CD14-positive monocyte (primary cell): ENCODE results near the gene ASS1. TPM values are rescaled to one million over a fixed set of nuclear protein-coding genes. Genes with fewer than 3 reads are reported as not detected.

ENCODE experiments used
- DNase-seq, 3 donors: peaks; one replicate each; pipeline ENCODE4 v3.0.0-alpha.2; 2011 to 2022
- H2AFZ ChIP-seq: 2 replicates; pipeline ENCODE4 v1.6.0; 2012; ENCODE audit warnings: mild to moderate bottlenecking, low read depth, low read length, inconsistent platforms; ENCODE audit not compliant: insufficient read depth, poor library complexity, severe bottlenecking
- H3K27ac ChIP-seq, 2 donors: 1 replicate in 1 of 2; 2 replicates in 1 of 2; pipeline ENCODE4 v1.5.1; 2012 to 2013; ENCODE audit warnings: low read length in 2 of 2, control low read depth in 1 of 2, inconsistent platforms in 1 of 2, low read depth in 1 of 2, mild to moderate bottlenecking in 1 of 2
- H3K27me3 ChIP-seq, 2 donors: one replicate each; pipeline versions ENCODE4 v1.6.0 to v1.6.1; 2011 to 2013; ENCODE audit warnings: low read length in 2 of 2; ENCODE audit not compliant: control insufficient read depth in 2 of 2, insufficient read depth in 2 of 2
- H3K36me3 ChIP-seq, 2 donors: replicated peaks in 1 of 2; 1 replicate in 1 of 2; 2 replicates in 1 of 2; pipeline versions ENCODE4 v1.5.1 to v1.6.1; 2012 to 2013; ENCODE audit warnings: low read length in 2 of 2, control low read depth in 1 of 2, inconsistent platforms in 1 of 2, mild to moderate bottlenecking in 1 of 2; ENCODE audit not compliant: insufficient read depth in 2 of 2, control insufficient read depth in 1 of 2
- H3K4me1 ChIP-seq, 2 donors: 1 replicate in 1 of 2; 2 replicates in 1 of 2; pipeline versions ENCODE4 v1.5.1 to v1.6.1; 2012 to 2013; ENCODE audit warnings: low read length in 2 of 2, control low read depth in 1 of 2, inconsistent platforms in 1 of 2, mild to moderate bottlenecking in 1 of 2, moderate library complexity in 1 of 2; ENCODE audit not compliant: insufficient read depth in 2 of 2, control insufficient read depth in 1 of 2
- H3K4me2 ChIP-seq: replicated peaks from 2 replicates; pipeline ENCODE3; 2012; ENCODE audit warnings: low read length, moderate library complexity, mild to moderate bottlenecking; ENCODE audit not compliant: poor library complexity, severe bottlenecking; ENCODE audit errors: extremely low read depth
- H3K4me3 ChIP-seq, 3 experiments: fragments of 200-600 bp in 1 of 3; sonication (generic) in 1 of 3; replicated peaks in 1 of 3; 1 replicate in 2 of 3; 2 replicates in 1 of 3; pipeline ENCODE4 v1.5.1; 2011 to 2013; ENCODE audit warnings: low read length in 3 of 3, mild to moderate bottlenecking in 3 of 3, control low read depth in 2 of 3, low read depth in 2 of 3, inconsistent platforms in 1 of 3, moderate library complexity in 1 of 3
- H3K79me2 ChIP-seq: 2 replicates; pipeline ENCODE4 v1.6.0; 2012; ENCODE audit warnings: mild to moderate bottlenecking, control low read depth, inconsistent platforms, low read length, moderate library complexity; ENCODE audit not compliant: insufficient read depth
- H3K9ac ChIP-seq: 2 replicates; pipeline ENCODE4 v1.6.0; 2017; ENCODE audit warnings: low read length, mild to moderate bottlenecking; ENCODE audit not compliant: insufficient read depth, poor library complexity, severe bottlenecking
- H3K9me3 ChIP-seq, 2 donors: replicated peaks in 1 of 2; 1 replicate in 1 of 2; 2 replicates in 1 of 2; pipeline versions ENCODE4 v1.5.1 to v1.6.1; 2012 to 2013; ENCODE audit warnings: low read length in 2 of 2, control low read depth in 1 of 2; ENCODE audit not compliant: control insufficient read depth in 1 of 2, insufficient read depth in 1 of 2
- H4K20me1 ChIP-seq: 2 replicates; pipeline ENCODE4 v1.6.0; 2012; ENCODE audit warnings: mild to moderate bottlenecking, low read length, control low read depth, moderate library complexity; ENCODE audit not compliant: insufficient read depth
- H3K27ac Mint-ChIP-seq, 7 donors: one replicate each; pipeline ENCODE4 v1.8.0; 2020; ENCODE audit warnings: mild to moderate bottlenecking in 7 of 7, mixed read lengths in 7 of 7, moderate library complexity in 6 of 7, inconsistent platforms in 2 of 7
- H3K27me3 Mint-ChIP-seq, 3 donors: one replicate each; pipeline ENCODE4 v1.8.0; 2021 to 2022; ENCODE audit warnings: low read depth in 3 of 3, mild to moderate bottlenecking in 3 of 3, mixed read lengths in 3 of 3, moderate library complexity in 3 of 3, inconsistent platforms in 1 of 3
- H3K36me3 Mint-ChIP-seq, 2 donors: one replicate each; pipeline ENCODE4 v1.8.0; 2020; ENCODE audit warnings: mixed read lengths in 2 of 2, inconsistent platforms in 1 of 2, mild to moderate bottlenecking in 1 of 2
- H3K4me1 Mint-ChIP-seq: one replicate; pipeline ENCODE4 v1.8.0; 2020; ENCODE audit warnings: mild to moderate bottlenecking, mixed read lengths
- H3K4me3 Mint-ChIP-seq, 2 donors: one replicate each; pipeline ENCODE4 v1.8.0; 2020; ENCODE audit warnings: mild to moderate bottlenecking in 2 of 2, mixed read lengths in 2 of 2, moderate library complexity in 1 of 2
- H3K9me3 Mint-ChIP-seq, 7 donors: one replicate each; pipeline ENCODE4 v1.8.0; 2020 to 2022; ENCODE audit warnings: mixed read lengths in 7 of 7, mild to moderate bottlenecking in 6 of 7, moderate library complexity in 6 of 7, inconsistent platforms in 2 of 7
- WGBS: methylation state at CpG from one replicate; pipeline ENCODE4 v1.1.5; 2013; ENCODE audit warnings: missing lambda C conversion rate; ENCODE audit not compliant: insufficient coverage; 5-methylcytosine and 5-hydroxymethylcytosine counted together
- intact Hi-C, 2 donors: fragments of 100-400 bp; cut with micrococcal nuclease; formaldehyde crosslinking; loops; one replicate each; pipeline versions ENCODE4 v1.15.0 to v1.15.1; 2023
- polyA plus RNA-seq, 3 donors: library from polyadenylated mRNA; depleted of rRNA in 1 of 3; unstranded in 2 of 3; stranded (reverse) in 1 of 3; fragments of 300-500 nt in 2 of 3; fragments of >200 nt in 1 of 3; fragmentation: Illumina TruSeq in 2 of 3; gene quantifications; 1 replicate in 2 of 3; 2 replicates in 1 of 3; pipeline ENCODE4 v1.2.3, GENCODE V29; 2012 to 2021
- TF ChIP-seq, protein P1 (sequence below): fragments of 200-600 bp; IDR thresholded peaks from one replicate; pipeline ENCODE4 v1.8.0; 2022; ENCODE audit warnings: antibody characterized with exemption, mild to moderate bottlenecking

ASS1 gene
- polyA plus RNA-seq, 3 donors = not detected

DNA sequence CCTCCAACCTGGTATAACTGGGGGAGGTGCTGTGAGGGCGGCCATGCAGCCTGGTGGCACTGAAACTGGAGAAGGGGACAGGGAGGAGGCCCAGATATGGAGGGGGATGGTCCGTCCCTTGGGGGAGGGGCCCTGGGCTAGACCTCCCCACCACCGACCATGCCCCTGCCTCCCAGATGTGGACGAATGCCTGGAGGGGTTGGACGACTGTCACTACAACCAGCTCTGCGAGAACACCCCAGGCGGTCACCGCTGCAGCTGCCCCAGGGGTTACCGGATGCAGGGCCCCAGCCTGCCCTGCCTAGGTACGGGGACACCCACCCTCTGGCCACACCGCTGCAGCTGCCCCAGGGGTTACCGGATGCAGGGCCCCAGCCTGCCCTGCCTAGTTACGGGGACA lies 15.4 kb upstream of the ASS1 start:
- Mint-ChIP-seq H3K27ac (no peak overlapping the region), H3K9me3 (peaks cover 13 to 33% (median 20%) of the 10 kb centered on the region in 7 donors), H3K27me3 (peaks cover 20 to 34% (median 24%) of the 10 kb centered on the region in 3 donors), H3K4me3 (no peak overlapping the region), H3K4me1 (peaks cover 3% of the 10 kb centered on the region), H3K36me3 (no peaks in the 10 kb centered on the region)
- H3K79me2 ChIP-seq = no peaks in the 10 kb centered on the region
- TF ChIP-seq, protein P1, sequence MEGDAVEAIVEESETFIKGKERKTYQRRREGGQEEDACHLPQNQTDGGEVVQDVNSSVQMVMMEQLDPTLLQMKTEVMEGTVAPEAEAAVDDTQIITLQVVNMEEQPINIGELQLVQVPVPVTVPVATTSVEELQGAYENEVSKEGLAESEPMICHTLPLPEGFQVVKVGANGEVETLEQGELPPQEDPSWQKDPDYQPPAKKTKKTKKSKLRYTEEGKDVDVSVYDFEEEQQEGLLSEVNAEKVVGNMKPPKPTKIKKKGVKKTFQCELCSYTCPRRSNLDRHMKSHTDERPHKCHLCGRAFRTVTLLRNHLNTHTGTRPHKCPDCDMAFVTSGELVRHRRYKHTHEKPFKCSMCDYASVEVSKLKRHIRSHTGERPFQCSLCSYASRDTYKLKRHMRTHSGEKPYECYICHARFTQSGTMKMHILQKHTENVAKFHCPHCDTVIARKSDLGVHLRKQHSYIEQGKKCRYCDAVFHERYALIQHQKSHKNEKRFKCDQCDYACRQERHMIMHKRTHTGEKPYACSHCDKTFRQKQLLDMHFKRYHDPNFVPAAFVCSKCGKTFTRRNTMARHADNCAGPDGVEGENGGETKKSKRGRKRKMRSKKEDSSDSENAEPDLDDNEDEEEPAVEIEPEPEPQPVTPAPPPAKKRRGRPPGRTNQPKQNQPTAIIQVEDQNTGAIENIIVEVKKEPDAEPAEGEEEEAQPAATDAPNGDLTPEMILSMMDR = no peak
- H3K4me2 ChIP-seq = no peak overlapping the region
- no peak overlapping the region for H3K9ac ChIP-seq
- intact Hi-C loops = no loop called here
- no peak overlapping the region for H2AFZ ChIP-seq
- H3K4me3 ChIP-seq = no peak overlapping the region
- no peak overlapping the region for H3K27ac ChIP-seq
- H3K4me1 ChIP-seq = peaks cover 0 to 7% of the 10 kb centered on the region in 2 donors
- no peaks in the 10 kb centered on the region for H4K20me1 ChIP-seq
- H3K36me3 ChIP-seq = no peaks in the 10 kb centered on the region
- WGBS = 94% methylated on average over 11 of the region's 13 CpGs
- DNase-seq = no peak
- H3K9me3 ChIP-seq = peaks cover 11 to 30% of the 10 kb centered on the region in 2 donors
- H3K27me3 ChIP-seq = peaks cover 6 to 27% of the 10 kb centered on the region in 2 donors

DNA sequence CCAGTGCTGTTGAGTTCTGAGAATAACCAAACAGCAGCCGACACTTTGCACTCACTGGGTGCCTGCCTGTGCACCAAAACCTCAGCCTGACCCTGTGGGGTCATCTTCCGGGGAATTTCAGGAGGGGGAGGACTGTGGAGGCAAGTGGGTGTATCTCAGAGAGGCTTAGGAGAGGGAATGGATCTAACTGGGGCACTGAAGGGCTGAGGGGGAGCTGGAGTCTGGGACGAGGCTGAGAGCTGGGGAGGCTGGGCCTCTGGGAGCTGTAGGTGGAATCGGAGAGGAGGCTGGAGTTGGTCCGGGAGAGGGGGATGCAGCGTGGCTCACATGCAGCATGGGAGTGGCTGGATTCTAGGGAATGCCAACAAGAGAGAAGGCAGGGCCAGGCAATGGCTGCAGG lies 14.9 kb upstream of the ASS1 start:
- peaks cover 13 to 35% (median 20%) of the 10 kb centered on the region in 7 donors for H3K9me3 Mint-ChIP-seq

More for the DNA sequence above, 14.9 kb upstream of the ASS1 start:
- Mint-ChIP-seq H3K27ac (no peak overlapping the region), H3K4me1 (peaks cover 3% of the 10 kb centered on the region), H3K27me3 (peaks cover 22 to 38% (median 28%) of the 10 kb centered on the region in 3 donors), H3K36me3 (no peaks in the 10 kb centered on the region), H3K4me3 (no peak overlapping the region)
- Histone ChIP-seq H3K27ac (no peak overlapping the region), H3K9ac (no peak overlapping the region), H3K4me3 (no peak overlapping the region), H3K79me2 (no peaks in the 10 kb centered on the region), H3K9me3 (peaks cover 11 to 30% of the 10 kb centered on the region in 2 donors), H3K36me3 (no peaks in the 10 kb centered on the region), H2AFZ (no peak overlapping the region), H3K4me2 (no peak overlapping the region), H3K4me1 (peaks cover 0 to 7% of the 10 kb centered on the region in 2 donors), H4K20me1 (no peaks in the 10 kb centered on the region), H3K27me3 (peaks cover 6 to 27% of the 10 kb centered on the region in 2 donors)
- TF ChIP-seq, protein P1 = no peak
- WGBS = 96% methylated on average over 6 of the region's 6 CpGs
- no peak for DNase-seq
- intact Hi-C loops = no loop called here
